Endodermal cell (in vitro differentiated cells): ENCODE measurements around the gene NEK3. TPM values are rescaled to one million over a fixed set of nuclear protein-coding genes. Genes with fewer than 3 reads are reported as not detected.

Source experiments
- DNase-seq: peaks from one replicate; pipeline ENCODE4 v3.0.0-alpha.2; 2017
- H3K27ac ChIP-seq: 2 replicates; pipeline ENCODE4 v1.5.1; 2013; ENCODE audit warnings: mild to moderate bottlenecking, low read depth, low read length, moderate library complexity
- H3K27me3 ChIP-seq: 2 replicates; pipeline ENCODE4 v1.6.1; 2013; ENCODE audit warnings: mild to moderate bottlenecking, low read length, moderate library complexity; ENCODE audit not compliant: insufficient read depth, control insufficient read depth, poor library complexity, severe bottlenecking
- H3K36me3 ChIP-seq: 2 replicates; pipeline ENCODE4 v1.7.0; 2013; ENCODE audit warnings: mild to moderate bottlenecking, low read length, moderate library complexity; ENCODE audit not compliant: control insufficient read depth, insufficient read depth
- H3K4me1 ChIP-seq: one replicate; pipeline ENCODE4 v1.7.0; 2013; ENCODE audit warnings: low read length; ENCODE audit not compliant: control insufficient read depth, insufficient read depth
- H3K4me3 ChIP-seq: 2 replicates; pipeline ENCODE4 v1.5.1; 2013; ENCODE audit warnings: mild to moderate bottlenecking, low read length, moderate library complexity
- H3K9ac ChIP-seq: 2 replicates; pipeline ENCODE4 v1.6.1; 2013; ENCODE audit warnings: mild to moderate bottlenecking, low read length, moderate library complexity; ENCODE audit not compliant: poor library complexity, severe bottlenecking; ENCODE audit errors: extremely low read depth
- H3K9me3 ChIP-seq: 2 replicates; pipeline ENCODE4 v1.6.1; 2013; ENCODE audit warnings: mild to moderate bottlenecking, low read length, moderate library complexity; ENCODE audit not compliant: control insufficient read depth
- H3K27ac Mint-ChIP-seq: 2 replicates; pipeline ENCODE4 v1.8.0; 2020; ENCODE audit warnings: mixed read lengths
- H3K27me3 Mint-ChIP-seq: 2 replicates; pipeline ENCODE4 v1.8.0; 2021; ENCODE audit warnings: mild to moderate bottlenecking, mixed read lengths; ENCODE audit not compliant: insufficient read depth
- H3K36me3 Mint-ChIP-seq: 2 replicates; pipeline ENCODE4 v1.8.0; 2020; ENCODE audit warnings: low read depth, mixed read lengths
- H3K4me1 Mint-ChIP-seq: 2 replicates; pipeline ENCODE4 v1.8.0; 2020; ENCODE audit warnings: mixed read lengths
- H3K4me3 Mint-ChIP-seq: 2 replicates; pipeline ENCODE4 v1.8.0; 2020; ENCODE audit warnings: mild to moderate bottlenecking, moderate library complexity, mixed read lengths
- H3K9me3 Mint-ChIP-seq: 2 replicates; pipeline ENCODE4 v1.8.0; 2020; ENCODE audit warnings: mild to moderate bottlenecking, mixed read lengths
- CTCF ChIP-seq: fragments of 200-600 bp; sonication (generic); conservative IDR thresholded peaks from 2 replicates; pipeline ENCODE4 v1.5.0; 2021; ENCODE audit warnings: antibody characterized with exemption, mild to moderate bottlenecking
- WGBS, 2 experiments: methylation state at CpG; one replicate each; pipeline versions ENCODE4 v1.1.5 to v1.1.7; 2013; ENCODE audit warnings: missing lambda C conversion rate in 2 of 2, mixed read lengths in 1 of 2; ENCODE audit not compliant: insufficient coverage in 1 of 2, insufficient read length in 1 of 2; 5-methylcytosine and 5-hydroxymethylcytosine counted together
- total RNA-seq, 2 donors: library from RNA; stranded (reverse); fragmentation: NEBNext Ultra II Directional in 1 of 2; extraction: Animal tissue kit (Norgen Biotek cat#: 25700) in 1 of 2; gene quantifications; 2 replicates in 1 of 2; 3 replicates in 1 of 2; pipeline ENCODE4 v1.2.1, GENCODE V29; 2021

NEK3 gene
- total RNA-seq, 2 donors from 2014 or later = 30.7 to 48.8 TPM

- WGBS, 2 experiments = 14 to 18% methylated on average over 32 to 71 of the region's 71 CpGs
- Histone ChIP-seq H3K4me1 (no peaks in the 10 kb centered on the region), H3K9ac (no peak within 1 kb of the TSS), H3K36me3 (peaks cover 32% of the 10 kb centered on the region), H3K9me3 (no peaks in the 10 kb centered on the region), H3K4me3 (peak within 1 kb of the TSS; percentile 79), H3K27me3 (no peaks in the 10 kb centered on the region), H3K27ac (no peak within 1 kb of the TSS)
- TF ChIP-seq CTCF = peak; percentile 89
- Mint-ChIP-seq H3K36me3 (peaks cover 33% of the 10 kb centered on the region), H3K9me3 (peaks cover 5% of the 10 kb centered on the region), H3K4me1 (peaks cover 3% of the 10 kb centered on the region), H3K27ac (peak within 1 kb of the TSS; percentile 23), H3K4me3 (peak within 1 kb of the TSS; percentile 60), H3K27me3 (peaks cover 11% of the 10 kb centered on the region)
- peak; percentile 95 for DNase-seq
Observed at GRCh38 chr13:52128714-52129700, 30.4 kb downstream of the NEK3 start, which contains the start of gene NEK5. Gene NEK5 (minus strand): TSS chr13:52129073. CDS start chr13:52127482, 1,591 bp downstream.

- Histone ChIP-seq H3K27me3 (no peaks in the 10 kb centered on the region), H3K27ac (no peak overlapping the region), H3K9ac (no peak overlapping the region), H3K36me3 (peaks cover 27% of the 10 kb centered on the region), H3K4me3 (peak overlapping the region; percentile 79), H3K4me1 (no peaks in the 10 kb centered on the region), H3K9me3 (no peaks in the 10 kb centered on the region)
- Mint-ChIP-seq H3K27me3 (peaks cover 13% of the 10 kb centered on the region), H3K4me1 (peaks cover 3% of the 10 kb centered on the region), H3K4me3 (peak overlapping the region; percentile 60), H3K9me3 (peaks cover 5% of the 10 kb centered on the region), H3K36me3 (peaks cover 26% of the 10 kb centered on the region), H3K27ac (peak overlapping the region; percentile 23)
- peak; percentile 94 for TF ChIP-seq CTCF
- DNase-seq = peak; percentile 88
- 2 to 5% methylated on average over 19 to 33 of the region's 33 CpGs for WGBS, 2 experiments
Observed at GRCh38 chr13:52127783-52128702, 31.4 kb downstream of the NEK3 start.

GRCh38 chr13:52127378-52127777 lies 32.0 kb downstream of the NEK3 start:
- no peak overlapping the region for H3K4me3 ChIP-seq
- H3K27me3 Mint-ChIP-seq = peaks cover 13% of the 10 kb centered on the region

More at GRCh38 chr13:52127378-52127777, 32.0 kb downstream of the NEK3 start:
- H3K27ac Mint-ChIP-seq = no peak overlapping the region
- Histone ChIP-seq H3K27me3 (no peaks in the 10 kb centered on the region), H3K4me1 (no peaks in the 10 kb centered on the region), H3K36me3 (peaks cover 20% of the 10 kb centered on the region), H3K9ac (no peak overlapping the region), H3K27ac (no peak overlapping the region), H3K9me3 (no peaks in the 10 kb centered on the region)
- WGBS, 2 experiments = 74 to 83% methylated on average over 5 to 6 of the region's 6 CpGs
- DNase-seq = no peak
- peaks cover 20% of the 10 kb centered on the region for H3K36me3 Mint-ChIP-seq
- H3K4me3 Mint-ChIP-seq = peak overlapping the region; percentile 60
- H3K4me1 Mint-ChIP-seq = peaks cover 3% of the 10 kb centered on the region
- H3K9me3 Mint-ChIP-seq = peaks cover 5% of the 10 kb centered on the region
- no peak for TF ChIP-seq CTCF
